T-helper 22 cell (primary cell): ENCODE measurements around the gene HPCA.

Experiments used
- DNase-seq: peaks from one replicate; pipeline ENCODE4 v3.0.0-alpha.2; 2020; ENCODE audit warnings: low read depth

The HPCA gene

GRCh38 chr1:32871364-32872191, 14.7 kb upstream of the HPCA start:
- no peak for DNase-seq

GRCh38 chr1:32872192-32872460, 14.2 kb upstream of the HPCA start:
- no peak for DNase-seq

GRCh38 chr1:32873484-32873883, 12.8 kb upstream of the HPCA start:
- DNase-seq, result no peak

- no peak for DNase-seq
Observed at GRCh38 chr1:32874860-32875752, 11.2 kb upstream of the HPCA start.

- no peak for DNase-seq
Observed at GRCh38 chr1:32876341-32877210, 9.7 kb upstream of the HPCA start.

- DNase-seq, result no peak
Observed at GRCh38 chr1:32877211-32878110, 8.8 kb upstream of the HPCA start.

GRCh38 chr1:32878183-32878582, 8.1 kb upstream of the HPCA start:
- DNase-seq, result no peak

GRCh38 chr1:32878637-32879041, 7.7 kb upstream of the HPCA start:
- DNase-seq, result no peak

GRCh38 chr1:32881291-32881690, 5.0 kb upstream of the HPCA start:
- no peak for DNase-seq

- DNase-seq, result no peak
Observed at GRCh38 chr1:32881871-32882850, 4.1 kb upstream of the HPCA start.

GRCh38 chr1:32883338-32884031, 2.8 kb upstream of the HPCA start:
- DNase-seq, result no peak

GRCh38 chr1:32884032-32884372, 2.3 kb upstream of the HPCA start:
- DNase-seq, result no peak

- no peak for DNase-seq
Observed at GRCh38 chr1:32884726-32885125, 1.6 kb upstream of the HPCA start.

- no peak for DNase-seq
Observed at GRCh38 chr1:32885676-32886003, 651 bp upstream of the HPCA start.

- no peak for DNase-seq
Observed at GRCh38 chr1:32886828-32887414, 630 bp downstream of the HPCA start.

- DNase-seq, result no peak
Observed at GRCh38 chr1:32887623-32888022, 1.3 kb downstream of the HPCA start.

GRCh38 chr1:32888134-32888533, 1.8 kb downstream of the HPCA start:
- DNase-seq, result no peak

- DNase-seq, result no peak
Observed at GRCh38 chr1:32888677-32889420, 2.6 kb downstream of the HPCA start.
